Measurements from ENCODE around the gene SMYD4. TPM values are rescaled to one million over a fixed set of nuclear protein-coding genes. Genes with fewer than 3 reads are reported as not detected.

SMYD4 gene
- total and polyA plus RNA-seq, 9 of the 15 experiments (the other 6 are each of a cell fraction or from before 2014, with no cell fraction given) = 1.3 to 10.2 (median 6.7) TPM

DNA sequence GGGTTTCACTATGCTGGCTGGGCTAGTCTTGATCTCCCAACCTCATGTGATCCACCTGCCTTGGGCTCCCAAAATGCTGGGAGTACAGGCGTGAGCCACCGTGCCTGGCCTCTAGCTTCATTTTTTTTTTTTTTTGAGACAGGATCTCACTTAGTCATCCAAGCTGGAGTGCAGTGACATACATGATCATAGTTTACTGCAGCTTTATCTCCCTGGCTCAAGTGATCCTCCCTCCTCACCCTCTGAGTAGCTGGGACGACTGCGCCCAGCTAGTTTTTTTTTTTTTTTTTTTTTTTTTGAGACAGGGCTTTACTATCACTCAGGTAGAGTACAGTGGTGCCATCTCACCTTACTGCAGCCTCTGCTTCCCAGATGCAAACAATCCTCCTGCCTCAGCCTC lies 9.8 kb upstream of the SMYD4 start (continued):
- TF ChIP-seq CCNT2 (IDR thresholded peaks at IDR 0.05; ENCODE audit: borderline replicate concordance, extremely low read depth, insufficient read length, low read depth, low read length) (no peak), STAT5A (IDR thresholded peaks at IDR 0.05; ENCODE audit: borderline replicate concordance, low read length) (no peak), ZNF134 (CRISPR knock-in tag; conservative IDR thresholded peaks at IDR 0.05) (no peak), SIX5 (IDR thresholded peaks at IDR 0.05; ENCODE audit: borderline replicate concordance in 1 of 2, insufficient read depth in 1 of 2, low read depth in 1 of 2, low read length in 2 of 2) (no peak)
- TF ChIP-seq, protein P1, sequence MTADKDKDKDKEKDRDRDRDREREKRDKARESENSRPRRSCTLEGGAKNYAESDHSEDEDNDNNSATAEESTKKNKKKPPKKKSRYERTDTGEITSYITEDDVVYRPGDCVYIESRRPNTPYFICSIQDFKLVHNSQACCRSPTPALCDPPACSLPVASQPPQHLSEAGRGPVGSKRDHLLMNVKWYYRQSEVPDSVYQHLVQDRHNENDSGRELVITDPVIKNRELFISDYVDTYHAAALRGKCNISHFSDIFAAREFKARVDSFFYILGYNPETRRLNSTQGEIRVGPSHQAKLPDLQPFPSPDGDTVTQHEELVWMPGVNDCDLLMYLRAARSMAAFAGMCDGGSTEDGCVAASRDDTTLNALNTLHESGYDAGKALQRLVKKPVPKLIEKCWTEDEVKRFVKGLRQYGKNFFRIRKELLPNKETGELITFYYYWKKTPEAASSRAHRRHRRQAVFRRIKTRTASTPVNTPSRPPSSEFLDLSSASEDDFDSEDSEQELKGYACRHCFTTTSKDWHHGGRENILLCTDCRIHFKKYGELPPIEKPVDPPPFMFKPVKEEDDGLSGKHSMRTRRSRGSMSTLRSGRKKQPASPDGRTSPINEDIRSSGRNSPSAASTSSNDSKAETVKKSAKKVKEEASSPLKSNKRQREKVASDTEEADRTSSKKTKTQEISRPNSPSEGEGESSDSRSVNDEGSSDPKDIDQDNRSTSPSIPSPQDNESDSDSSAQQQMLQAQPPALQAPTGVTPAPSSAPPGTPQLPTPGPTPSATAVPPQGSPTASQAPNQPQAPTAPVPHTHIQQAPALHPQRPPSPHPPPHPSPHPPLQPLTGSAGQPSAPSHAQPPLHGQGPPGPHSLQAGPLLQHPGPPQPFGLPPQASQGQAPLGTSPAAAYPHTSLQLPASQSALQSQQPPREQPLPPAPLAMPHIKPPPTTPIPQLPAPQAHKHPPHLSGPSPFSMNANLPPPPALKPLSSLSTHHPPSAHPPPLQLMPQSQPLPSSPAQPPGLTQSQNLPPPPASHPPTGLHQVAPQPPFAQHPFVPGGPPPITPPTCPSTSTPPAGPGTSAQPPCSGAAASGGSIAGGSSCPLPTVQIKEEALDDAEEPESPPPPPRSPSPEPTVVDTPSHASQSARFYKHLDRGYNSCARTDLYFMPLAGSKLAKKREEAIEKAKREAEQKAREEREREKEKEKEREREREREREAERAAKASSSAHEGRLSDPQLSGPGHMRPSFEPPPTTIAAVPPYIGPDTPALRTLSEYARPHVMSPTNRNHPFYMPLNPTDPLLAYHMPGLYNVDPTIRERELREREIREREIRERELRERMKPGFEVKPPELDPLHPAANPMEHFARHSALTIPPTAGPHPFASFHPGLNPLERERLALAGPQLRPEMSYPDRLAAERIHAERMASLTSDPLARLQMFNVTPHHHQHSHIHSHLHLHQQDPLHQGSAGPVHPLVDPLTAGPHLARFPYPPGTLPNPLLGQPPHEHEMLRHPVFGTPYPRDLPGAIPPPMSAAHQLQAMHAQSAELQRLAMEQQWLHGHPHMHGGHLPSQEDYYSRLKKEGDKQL (CRISPR knock-in tag; IDR thresholded peaks at IDR 0.05; ENCODE audit: borderline replicate concordance) = no peak
- TF ChIP-seq, protein P2, sequence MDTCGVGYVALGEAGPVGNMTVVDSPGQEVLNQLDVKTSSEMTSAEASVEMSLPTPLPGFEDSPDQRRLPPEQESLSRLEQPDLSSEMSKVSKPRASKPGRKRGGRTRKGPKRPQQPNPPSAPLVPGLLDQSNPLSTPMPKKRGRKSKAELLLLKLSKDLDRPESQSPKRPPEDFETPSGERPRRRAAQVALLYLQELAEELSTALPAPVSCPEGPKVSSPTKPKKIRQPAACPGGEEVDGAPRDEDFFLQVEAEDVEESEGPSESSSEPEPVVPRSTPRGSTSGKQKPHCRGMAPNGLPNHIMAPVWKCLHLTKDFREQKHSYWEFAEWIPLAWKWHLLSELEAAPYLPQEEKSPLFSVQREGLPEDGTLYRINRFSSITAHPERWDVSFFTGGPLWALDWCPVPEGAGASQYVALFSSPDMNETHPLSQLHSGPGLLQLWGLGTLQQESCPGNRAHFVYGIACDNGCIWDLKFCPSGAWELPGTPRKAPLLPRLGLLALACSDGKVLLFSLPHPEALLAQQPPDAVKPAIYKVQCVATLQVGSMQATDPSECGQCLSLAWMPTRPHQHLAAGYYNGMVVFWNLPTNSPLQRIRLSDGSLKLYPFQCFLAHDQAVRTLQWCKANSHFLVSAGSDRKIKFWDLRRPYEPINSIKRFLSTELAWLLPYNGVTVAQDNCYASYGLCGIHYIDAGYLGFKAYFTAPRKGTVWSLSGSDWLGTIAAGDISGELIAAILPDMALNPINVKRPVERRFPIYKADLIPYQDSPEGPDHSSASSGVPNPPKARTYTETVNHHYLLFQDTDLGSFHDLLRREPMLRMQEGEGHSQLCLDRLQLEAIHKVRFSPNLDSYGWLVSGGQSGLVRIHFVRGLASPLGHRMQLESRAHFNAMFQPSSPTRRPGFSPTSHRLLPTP (IDR thresholded peaks at IDR 0.05; ENCODE audit: borderline replicate concordance, extremely low read depth, insufficient read length) = no peak
- TF ChIP-seq, protein P3, sequence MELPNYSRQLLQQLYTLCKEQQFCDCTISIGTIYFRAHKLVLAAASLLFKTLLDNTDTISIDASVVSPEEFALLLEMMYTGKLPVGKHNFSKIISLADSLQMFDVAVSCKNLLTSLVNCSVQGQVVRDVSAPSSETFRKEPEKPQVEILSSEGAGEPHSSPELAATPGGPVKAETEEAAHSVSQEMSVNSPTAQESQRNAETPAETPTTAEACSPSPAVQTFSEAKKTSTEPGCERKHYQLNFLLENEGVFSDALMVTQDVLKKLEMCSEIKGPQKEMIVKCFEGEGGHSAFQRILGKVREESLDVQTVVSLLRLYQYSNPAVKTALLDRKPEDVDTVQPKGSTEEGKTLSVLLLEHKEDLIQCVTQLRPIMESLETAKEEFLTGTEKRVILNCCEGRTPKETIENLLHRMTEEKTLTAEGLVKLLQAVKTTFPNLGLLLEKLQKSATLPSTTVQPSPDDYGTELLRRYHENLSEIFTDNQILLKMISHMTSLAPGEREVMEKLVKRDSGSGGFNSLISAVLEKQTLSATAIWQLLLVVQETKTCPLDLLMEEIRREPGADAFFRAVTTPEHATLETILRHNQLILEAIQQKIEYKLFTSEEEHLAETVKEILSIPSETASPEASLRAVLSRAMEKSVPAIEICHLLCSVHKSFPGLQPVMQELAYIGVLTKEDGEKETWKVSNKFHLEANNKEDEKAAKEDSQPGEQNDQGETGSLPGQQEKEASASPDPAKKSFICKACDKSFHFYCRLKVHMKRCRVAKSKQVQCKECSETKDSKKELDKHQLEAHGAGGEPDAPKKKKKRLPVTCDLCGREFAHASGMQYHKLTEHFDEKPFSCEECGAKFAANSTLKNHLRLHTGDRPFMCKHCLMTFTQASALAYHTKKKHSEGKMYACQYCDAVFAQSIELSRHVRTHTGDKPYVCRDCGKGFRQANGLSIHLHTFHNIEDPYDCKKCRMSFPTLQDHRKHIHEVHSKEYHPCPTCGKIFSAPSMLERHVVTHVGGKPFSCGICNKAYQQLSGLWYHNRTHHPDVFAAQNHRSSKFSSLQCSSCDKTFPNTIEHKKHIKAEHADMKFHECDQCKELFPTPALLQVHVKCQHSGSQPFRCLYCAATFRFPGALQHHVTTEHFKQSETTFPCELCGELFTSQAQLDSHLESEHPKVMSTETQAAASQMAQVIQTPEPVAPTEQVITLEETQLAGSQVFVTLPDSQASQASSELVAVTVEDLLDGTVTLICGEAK (IDR thresholded peaks at IDR 0.05) = peak; percentile 86
- TF ChIP-seq, protein P3 (CRISPR knock-in tag; IDR thresholded peaks at IDR 0.05) = peak; percentile 21; the same call in 1 of the 2 replicates
- TF ChIP-seq, protein P4, sequence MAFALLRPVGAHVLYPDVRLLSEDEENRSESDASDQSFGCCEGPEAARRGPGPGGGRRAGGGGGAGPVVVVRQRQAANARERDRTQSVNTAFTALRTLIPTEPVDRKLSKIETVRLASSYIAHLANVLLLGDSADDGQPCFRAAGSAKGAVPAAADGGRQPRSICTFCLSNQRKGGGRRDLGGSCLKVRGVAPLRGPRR (CRISPR knock-in tag; IDR thresholded peaks at IDR 0.05) = no peak

All from K562 (cell line).